Femur (tissue), 1 donor: ENCODE data around the gene SAMSN1.

Experiments
- DNase-seq: peaks from one replicate; pipeline ENCODE4 v3.0.0-alpha.2; 2017

Gene SAMSN1

DNA sequence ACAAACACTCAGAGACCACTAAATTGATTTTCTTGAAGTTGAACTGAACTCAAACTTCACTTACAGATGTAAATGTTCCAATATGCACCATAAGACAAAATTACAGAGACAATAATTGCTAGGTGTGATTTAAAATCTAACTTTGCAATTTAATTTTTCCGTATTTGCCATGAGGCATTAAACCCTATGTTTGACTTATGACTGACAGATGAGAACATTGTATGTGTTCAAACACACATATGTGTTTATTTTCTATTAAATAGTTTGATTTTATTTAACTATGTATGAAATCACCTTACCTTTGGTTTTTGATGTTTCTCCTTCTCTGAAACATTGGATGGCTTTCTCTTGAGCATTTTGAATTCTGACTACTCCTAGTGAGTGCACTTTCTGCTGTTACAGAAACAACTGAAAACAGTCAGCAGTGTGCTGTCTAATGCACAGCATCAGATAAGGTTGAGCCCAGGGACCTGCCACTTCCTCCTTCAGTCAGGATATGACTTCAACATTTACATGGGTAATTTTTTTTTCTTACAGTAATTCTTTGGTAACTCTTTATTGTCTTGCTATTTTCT lies at the start of gene SAMSN1:
Gene SAMSN1, minus strand, starts transcription at position 410 of the 575 bp plus-strand sequence. Its CDS starts 54 bp downstream, at position 356.
- peak; percentile 35 for DNase-seq

DNA sequence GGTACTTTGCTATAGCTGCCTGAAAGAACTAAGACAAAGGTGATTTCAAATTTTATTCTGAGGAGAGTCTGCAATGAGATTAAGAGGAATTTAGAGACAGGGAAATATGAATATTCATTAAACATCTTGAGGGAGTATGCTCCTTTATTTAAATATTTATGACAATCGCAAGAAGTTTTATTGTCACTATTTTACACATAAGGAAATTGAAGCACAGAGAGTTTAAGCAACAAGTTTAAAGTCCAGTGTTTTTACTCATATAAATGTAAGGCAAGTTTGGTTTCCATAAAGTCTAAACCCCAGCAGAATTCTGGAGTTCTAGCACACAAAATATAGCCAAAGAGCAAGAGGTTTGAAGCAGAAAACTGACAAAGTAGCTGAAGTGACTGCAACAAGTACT lies 49.3 kb upstream of the SAMSN1 start:
- DNase-seq, result no peak

- DNase-seq, result no peak
These were observed 48.9 kb upstream of the SAMSN1 start for GRCh38 chr21:14594967-14595366.

DNA sequence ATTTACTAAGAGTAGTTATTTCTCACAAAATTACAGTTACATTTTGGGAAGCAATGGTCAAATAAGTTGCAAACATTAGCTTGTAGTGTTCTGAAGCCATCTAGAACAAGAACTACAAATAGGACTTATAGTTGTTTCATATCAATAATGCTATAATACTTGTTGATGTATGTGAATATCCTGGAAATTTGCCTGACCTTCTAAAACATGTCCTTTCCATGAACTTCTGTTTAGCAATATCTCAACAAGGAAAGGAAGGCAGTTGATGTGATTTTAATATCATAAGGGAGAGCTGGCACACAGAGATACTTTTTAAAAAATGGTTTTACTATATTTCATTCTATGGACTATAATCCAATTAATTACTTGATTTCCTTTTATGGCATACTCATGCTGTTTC lies 47.1 kb upstream of the SAMSN1 start:
- DNase-seq, result no peak

DNA sequence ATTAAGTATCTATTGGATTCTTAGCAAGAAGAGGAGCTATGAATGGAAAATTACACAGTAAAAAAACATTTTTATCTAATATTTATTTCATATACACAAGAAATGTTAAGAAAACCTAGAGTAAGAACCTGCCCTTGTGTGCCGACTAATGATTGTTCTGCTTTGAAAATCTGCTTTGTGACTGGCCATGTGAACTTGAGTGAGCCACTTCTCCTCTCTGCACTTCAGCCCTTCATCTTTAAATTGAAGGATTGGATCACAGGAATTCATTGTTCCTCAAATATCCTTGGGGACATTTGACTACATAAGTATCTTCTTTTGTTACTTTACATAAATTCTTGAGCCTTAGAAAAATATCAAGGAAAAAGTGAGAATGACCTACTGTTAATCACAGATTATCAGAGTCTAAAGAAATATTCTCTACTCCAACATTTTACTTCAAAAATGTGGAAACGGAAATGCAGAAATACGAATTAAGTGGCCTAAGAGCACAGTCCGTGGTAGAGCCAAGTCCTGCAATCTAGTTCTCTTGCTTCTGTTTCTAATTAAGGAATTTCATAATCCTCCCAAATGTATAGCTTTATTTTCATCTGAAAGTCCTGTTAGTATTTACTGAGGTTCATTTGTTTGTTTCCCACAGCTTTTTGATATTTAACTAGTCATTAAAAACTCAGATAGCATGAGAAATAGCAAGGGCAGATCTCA lies 46.3 kb upstream of the SAMSN1 start:
- no peak for DNase-seq

- peak; percentile 65 for DNase-seq
These were observed 45.8 kb upstream of the SAMSN1 start for GRCh38 chr21:14591882-14592281.

- DNase-seq, result no peak
These were observed 45.3 kb upstream of the SAMSN1 start for GRCh38 chr21:14591377-14591776.

DNA sequence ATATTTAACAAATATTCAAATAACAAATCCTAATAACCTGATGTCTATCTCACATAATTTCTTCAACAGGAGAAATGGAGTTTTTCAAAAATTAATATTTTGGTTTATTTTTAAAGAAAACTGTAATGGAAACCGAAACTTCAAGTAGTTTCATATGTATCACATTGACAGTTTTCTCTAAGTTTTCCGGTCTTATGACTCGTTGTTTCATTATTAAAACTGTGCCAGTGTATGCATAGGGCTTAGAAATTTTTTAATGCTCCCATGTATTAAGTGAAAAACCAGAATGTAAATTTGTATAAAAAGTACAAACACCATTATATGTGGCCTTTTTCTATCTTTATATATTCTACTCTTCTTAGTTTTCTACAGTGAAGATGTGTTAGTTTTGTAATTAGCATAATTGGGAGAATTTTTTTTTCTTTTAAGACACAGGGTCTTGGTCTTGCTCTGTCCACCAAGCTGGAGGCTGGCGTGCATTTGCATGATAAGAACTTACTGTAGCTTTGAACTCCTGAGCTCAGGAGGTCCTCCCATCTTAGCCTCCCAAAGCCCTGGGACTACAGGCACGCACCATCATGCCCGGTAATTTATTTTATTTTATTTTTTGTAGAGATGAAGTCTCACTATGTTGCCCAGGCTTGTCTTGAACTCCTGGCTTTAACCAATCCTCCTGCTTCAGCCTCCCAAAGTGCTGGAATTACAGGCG lies 43.9 kb upstream of the SAMSN1 start:
- DNase-seq, result no peak

DNA sequence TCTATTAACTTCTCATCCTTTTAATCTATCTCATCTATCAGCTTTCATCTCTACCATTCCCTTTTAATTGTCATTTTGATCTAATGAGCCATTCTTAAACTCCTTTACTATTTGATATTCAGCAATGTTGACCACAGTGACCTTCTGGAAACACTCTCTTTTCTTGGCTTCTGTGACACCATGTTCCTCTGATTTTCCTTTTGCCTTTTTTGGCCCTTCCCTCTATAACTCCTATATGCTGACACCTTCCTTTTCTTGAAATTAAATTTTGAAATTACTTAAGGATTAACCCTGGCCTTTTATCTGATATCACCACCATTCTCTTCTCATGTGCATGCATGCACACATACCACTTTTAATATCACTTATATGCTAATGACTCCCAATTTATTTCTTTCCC lies 41.2 kb upstream of the SAMSN1 start:
- DNase-seq, result no peak

DNA sequence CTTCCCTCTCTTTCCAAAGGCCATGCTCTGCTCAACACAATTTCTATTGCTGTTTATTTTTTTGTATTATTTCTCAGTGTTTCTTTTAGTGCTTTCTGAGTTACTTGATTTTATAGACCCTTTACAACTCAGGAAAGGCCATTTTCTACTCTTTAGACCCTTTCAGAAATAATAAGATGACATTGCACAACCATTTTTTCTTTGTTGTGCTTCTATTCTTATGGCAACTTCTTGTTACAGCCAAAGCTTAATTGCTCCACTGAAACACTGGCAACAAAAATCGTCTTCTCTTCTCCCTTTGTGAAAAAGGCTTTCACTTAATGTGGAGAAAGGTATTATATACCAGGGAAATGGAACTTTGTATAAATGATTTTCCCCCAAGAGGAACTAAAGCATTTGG lies 39.0 kb upstream of the SAMSN1 start:
- no peak for DNase-seq

DNA sequence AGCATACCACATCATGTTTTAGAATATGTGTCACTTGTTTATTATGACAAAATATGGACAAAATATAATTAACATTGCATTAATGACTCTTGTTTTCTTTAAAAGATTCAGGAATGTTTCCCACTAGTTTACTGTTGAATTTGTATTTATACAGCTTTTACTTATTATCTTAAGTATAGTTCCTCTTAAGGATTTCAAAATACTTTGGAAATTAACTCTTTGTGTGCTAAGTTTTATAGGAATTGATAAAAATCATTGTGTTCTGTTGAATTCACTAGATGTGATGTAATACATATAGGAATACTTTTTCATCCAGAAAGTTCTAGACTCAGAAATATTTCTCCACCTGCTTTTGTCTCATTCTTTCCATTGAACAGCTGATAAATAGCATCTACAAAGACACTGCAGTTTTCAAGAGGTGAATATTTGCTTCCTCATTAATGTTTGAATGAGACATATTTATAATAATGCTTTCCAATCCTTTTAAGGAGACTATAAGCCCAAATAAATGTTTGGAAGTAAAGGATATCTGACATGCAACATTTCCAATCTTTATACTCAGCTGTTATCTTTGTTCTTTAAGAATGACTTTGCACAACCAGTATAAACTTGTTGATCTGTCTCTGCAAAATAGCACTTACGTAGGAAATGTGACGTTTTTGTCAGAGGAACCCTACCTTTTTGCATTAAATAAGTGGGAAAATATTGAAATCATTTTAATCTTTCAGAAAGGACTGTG lies 38.4 kb upstream of the SAMSN1 start:
- DNase-seq, result no peak

GRCh38 chr21:14583629-14584255 lies 37.6 kb upstream of the SAMSN1 start:
- no peak for DNase-seq

GRCh38 chr21:14582934-14583628 lies 37.0 kb upstream of the SAMSN1 start:
- no peak for DNase-seq

GRCh38 chr21:14581902-14582457 lies 35.9 kb upstream of the SAMSN1 start:
- DNase-seq, result no peak

DNA sequence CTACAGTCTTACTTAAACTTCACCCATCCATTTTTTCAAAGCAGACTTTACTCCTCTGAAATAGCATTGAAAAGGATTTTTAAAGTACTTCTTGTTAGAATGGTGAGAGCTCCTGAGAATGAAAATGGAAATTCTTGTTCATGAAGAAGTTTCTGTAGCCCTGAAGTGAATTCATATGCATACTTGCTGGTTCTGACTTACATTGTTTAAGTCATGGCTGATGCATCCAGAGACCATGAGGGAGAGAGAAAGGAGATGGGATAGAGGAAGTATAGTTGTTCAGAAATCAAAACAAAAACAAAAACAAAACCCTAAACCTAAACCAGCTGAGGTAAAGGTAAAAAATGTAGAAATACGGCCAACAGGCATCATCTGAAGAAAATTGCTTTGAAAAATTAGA lies 27.1 kb upstream of the SAMSN1 start:
- no peak for DNase-seq

- no peak for DNase-seq
These were observed 26.2 kb upstream of the SAMSN1 start for GRCh38 chr21:14572204-14572780.

DNA sequence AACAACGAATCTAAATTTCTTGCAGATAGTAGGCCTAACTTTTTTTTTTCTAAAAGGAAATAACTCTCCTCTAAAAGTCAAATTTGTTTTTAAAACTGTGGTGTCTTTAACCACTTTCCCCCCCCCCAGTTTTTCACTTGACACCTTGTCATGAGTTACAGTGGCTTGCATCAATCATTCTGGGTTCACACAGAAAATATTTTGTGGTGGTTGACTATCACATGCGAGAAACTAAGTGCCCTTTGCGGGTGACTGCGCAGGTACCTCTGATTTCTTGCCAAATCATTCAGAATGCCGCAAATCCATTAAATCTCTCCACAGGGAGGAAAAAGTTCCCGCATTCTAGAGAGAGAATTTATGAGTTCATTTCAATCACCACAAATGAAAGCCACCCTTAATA lies 23.8 kb upstream of the SAMSN1 start:
- no peak for DNase-seq

DNA sequence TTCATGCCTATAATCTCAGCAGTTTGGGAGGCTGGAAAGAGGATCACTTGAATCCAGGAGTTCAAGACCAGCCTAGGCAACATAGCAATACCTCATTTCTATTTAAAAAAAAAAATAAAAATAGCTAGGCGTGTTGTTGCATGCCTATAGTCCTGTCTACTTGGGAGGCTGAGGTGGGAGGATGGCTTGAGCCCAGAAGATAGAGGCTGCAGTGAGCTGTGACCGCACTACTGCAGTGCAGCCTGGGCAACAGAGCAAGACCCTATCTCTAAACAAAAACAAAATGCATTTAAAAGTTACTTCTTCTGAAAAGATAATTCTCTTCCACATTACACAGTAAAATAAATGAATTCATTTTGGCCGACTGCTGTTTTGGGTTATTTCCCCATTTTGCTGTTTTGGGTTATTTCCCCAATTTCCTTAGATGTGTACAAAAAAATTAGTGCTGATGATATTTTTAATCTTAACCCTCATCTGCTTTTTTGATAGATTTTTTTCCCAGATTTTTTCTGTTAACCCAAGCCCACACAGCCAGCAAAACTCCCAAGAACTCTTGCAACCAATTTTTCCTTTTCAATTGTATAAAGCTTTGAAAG lies 23.0 kb upstream of the SAMSN1 start:
- no peak for DNase-seq

GRCh38 chr21:14567331-14568279 lies 21.5 kb upstream of the SAMSN1 start:
- DNase-seq, result no peak

- DNase-seq, result no peak
These were observed 20.8 kb upstream of the SAMSN1 start for GRCh38 chr21:14566894-14567293.
